HG02678 (cell line): ENCODE measurements around the gene DDX49.
"Not testable (repeated sequence)": the region's sequence is repeated elsewhere in the genome, so short reads cannot be mapped to it uniquely, and the experiment has no call there.

Experiments used
- ATAC-seq: cut with Tn5 transposase; IDR thresholded peaks from one replicate; pipeline ENCODE4 v1.9.1; 2021; ENCODE audit warnings: mild to moderate bottlenecking, moderate library complexity; ENCODE audit not compliant: unreplicated experiment

DDX49 gene

DNA sequence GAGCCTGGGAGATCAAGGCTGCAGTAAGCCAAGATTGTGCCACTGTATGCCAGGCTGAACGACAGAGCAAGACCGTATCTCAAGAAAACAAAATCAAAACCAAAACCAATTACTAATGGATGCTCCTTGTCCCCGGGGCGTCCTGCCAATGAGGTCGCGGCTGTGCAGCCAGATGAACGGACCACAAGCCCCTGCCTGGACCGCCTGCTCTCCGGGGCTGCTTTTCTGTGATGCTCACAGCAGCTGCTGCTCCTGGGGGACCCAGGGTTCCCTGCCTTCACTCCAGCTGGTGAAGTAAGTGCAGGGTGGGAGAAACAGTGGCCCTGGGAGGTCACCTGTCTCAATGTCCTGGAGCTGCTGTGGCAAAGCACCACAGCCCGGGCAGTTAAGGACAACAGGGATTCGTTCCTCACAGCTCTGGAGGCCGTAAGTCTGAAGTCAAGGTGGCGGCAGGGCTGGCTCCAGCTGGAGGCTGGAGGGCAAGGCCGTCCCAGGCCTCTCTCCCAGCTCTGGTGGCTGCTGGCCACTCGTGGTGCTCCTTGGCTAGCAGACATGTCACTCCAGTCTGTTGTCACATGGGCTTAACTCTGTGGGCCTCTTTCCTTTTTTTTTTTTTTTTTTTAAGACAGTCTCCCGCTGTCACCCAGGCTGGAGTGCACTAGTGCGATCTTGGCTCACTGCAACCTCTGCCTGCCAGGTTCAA is 10.4 kb upstream of the DDX49 start:
- ATAC-seq: no peak

DNA sequence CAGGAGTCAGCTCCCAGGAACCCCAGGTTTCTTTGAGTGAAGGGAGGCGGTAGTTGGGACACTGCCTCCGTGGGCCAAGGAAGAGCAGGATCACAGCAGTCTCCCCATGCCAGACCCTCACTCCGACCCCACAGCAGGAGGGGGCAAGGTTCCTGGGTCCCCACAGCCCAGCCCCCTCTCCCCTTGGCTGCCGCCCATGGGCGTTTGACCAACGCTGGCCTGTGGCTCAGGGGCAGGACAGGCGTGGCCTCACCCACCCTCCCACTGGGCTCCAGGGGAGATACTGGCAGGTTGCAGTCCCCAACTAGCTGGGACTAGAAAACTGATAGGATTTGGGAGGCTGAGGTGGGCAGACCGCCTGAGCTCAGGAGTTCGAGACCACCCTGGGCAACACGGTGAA is 9.5 kb upstream of the DDX49 start:
- no peak for ATAC-seq

DNA sequence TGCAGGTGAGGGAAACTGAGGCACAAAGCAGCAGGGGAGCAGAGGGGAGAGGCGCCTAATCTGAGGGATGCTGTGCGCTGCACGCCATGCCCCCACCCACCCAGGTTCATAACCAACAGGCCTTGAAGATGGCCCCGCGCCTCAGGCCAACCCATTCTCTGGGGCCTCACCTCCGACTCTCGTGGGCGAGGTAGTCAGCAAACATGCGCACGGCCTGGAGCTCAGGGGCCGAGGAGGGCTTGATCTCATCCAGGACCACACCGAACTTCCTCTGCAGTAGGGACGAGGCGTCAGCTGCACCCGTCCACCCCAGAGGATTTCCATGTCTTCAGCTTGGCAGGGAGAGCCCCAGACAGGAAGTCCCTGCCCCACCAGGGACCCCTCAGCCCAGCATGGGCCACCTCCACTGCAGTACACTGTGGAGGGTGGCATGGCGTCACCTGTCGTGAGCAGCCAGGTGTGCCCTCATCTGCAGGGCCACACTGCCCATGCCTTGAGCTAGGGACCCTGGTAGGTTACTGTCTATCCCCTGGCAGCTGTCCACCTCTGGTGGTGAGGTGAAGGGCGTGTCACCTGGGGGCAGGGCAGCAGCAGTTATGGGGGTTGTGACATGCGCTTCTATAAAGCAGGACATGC is 8.6 kb upstream of the DDX49 start:
- no peak for ATAC-seq

DNA sequence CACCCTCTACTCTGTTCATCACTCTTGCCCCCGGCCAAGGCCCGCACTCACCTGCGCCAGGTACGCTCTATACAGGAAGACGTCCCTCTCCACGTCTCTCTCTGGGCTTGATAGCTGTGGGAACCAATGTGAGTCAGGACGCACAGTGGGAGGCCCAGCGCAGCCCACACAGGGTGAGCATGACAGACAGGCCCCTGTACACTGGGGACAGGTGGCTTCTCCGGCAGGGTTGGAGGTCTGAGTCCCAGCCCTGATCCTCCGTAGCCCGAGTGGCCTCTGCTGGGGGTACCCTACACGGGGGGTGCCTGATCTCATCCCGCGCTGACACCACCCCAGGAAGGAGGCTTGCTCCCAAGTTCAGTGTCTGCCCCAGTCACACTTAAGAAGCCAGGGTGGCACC is 6.6 kb upstream of the DDX49 start:
- no peak for ATAC-seq

DNA sequence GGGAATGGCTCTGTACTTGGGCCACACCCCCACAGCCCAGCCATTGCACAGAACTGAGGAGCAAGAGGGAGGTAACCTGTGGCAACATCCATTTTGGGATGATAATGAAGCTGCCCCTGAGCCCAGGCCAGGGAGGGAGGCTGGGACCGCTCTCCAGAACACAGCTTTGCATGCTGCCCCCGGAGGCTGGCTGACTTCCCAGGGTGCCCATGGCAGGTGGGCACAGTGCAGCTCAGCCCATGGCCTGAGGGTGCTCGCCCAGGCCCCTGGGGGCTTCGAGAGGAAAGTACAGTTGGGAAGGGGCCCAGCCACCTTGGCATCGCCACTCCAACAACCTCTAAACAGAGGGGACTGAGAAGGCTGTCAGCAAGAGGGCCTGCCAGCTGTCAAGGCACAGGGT is 6.0 kb upstream of the DDX49 start:
- ATAC-seq: no peak

DNA sequence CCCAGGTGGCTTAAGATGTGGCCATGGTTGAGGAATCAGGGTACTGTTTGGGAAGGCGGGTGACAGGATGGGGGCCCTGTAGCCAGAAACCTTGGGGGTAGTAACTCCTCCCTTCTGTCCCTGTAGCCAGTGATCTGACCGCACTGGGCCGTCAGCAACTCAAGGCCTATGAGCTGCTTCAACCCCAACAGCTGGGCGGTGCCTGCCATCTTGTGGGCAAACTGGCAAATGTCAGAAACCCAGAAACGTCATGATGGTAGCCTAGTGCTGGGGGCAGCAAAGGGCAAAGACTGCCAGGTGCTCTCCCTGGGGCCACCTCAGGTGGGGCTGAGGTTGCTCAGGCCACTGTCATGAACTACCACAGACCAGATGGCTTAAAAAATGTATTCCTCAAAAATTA is 3.9 kb upstream of the DDX49 start:
- no peak for ATAC-seq

DNA sequence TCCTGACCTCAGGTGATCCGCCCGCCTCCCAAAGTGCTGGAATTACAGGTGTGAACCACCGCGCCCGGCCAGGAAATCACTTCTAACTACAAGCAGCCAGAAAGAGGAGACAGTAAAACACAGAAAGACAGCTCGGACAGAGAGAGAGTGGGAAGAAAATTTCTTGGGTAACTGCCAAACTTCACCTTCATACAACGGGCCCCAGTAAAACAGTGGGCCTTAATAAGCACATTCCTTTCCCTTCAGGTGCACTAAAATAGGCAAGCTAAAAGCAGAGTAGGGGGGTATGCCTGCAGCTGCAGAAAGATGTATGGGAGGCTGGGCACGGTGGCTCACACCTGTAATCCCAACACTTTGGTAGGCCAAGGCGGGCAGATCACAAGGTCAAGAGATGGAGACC is 1.9 kb upstream of the DDX49 start:
- ATAC-seq: not testable (repeated sequence)

DNA sequence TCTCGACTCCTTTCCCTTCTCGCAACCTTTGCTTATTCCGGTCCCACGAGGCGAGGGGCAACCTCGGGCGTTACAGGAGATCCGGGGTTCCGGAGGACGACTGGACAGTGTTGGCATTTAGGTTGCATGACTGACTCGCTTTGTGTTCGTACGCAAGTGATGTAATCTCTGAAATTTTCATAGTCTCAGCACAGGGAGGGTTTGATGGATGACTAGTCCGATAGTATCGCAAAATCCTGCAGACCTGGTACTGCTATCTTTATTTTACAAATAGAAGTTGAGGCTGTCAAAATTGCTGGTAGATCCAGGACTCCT is 342 bp downstream of the DDX49 start:
- no peak for ATAC-seq

DNA sequence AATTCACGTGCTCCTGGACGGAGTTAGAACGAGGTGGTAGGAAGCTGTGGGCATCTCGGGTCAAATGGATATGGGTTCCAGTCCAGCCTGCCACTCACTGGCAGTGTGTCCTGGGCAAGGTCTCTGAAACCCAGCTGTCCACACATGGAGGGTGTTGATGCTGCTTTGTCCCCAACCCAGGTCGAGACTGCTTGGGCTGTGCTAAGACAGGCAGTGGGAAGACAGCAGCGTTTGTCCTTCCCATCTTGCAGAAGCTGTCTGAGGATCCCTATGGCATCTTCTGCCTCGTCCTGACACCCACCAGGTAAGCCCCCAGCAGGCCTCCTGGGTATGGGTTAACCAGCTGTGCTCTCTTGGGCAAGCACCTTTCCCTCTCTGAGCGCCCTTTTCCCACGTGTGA is 885 bp downstream of the DDX49 start:
- ATAC-seq: no peak

DNA sequence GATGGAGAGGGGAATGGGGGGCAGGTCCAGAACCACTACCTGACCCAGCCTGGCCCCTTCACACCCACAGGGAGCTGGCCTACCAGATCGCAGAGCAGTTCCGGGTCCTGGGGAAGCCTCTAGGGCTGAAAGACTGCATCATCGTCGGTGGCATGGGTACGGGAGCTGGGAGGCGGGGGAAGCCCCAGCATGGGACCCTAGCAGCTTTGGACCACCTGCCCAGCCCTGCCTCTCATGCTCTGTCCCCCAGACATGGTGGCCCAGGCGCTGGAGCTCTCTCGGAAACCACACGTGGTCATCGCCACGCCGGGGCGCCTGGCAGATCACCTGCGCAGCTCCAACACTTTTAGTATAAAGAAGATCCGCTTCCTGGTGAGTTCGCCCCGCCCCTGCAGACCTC is 2.1 kb downstream of the DDX49 start:
- ATAC-seq: no peak

DNA sequence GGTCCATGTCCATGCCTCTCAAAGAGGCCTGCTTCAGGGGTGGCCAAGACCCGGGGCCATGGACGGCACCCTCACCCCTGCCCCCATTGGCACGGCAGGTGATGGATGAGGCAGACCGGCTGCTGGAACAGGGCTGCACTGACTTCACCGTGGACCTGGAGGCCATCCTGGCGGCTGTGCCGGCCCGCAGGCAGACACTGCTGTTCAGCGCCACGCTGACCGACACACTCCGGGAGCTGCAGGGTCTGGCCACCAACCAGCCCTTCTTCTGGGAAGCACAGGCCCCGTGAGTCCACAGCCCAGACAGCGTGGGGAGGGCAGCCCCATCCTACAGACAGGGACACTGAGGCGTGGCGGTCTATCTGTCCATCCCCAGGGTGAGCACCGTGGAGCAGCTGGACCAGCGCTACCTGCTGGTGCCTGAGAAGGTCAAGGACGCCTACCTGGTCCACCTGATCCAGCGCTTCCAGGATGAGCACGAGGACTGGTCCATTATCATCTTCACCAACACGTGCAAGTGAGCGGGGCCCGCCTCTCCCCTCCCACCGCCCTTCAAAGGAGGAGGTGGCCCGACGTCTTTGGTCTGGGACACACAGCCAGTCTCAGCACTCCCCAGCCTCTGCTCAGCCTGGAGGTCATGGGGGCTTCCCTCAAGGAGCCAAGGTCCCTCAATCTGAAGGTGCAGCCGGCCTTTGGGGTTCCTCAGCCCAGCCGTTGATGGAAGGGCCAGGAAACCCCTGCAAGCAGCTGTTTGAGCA is 2.9 kb downstream of the DDX49 start:
- no peak for ATAC-seq

DNA sequence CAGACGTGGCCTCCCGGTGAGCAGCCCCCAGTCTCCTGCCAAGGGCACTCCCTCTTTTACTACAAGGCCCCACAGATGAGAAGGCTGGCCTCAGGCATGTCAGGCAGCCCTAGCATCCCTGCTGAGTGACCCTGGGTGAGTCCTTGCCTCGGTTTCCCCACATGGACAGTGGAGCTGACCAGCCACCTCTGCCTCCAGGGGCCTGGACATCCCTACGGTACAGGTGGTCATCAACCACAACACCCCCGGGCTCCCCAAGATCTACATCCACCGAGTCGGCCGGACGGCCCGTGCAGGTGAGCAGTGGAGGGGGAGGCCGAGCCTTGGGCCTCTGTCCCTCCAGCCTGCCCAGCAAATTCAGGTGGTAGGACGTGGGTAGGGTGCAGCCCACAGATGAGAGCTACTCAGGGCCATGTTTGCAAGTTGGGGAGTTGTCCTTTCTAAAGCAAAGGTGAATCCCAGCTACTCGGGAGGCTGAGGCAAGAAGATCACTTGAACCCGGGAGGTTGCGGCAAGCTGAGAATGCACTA is 5.2 kb downstream of the DDX49 start:
- no peak for ATAC-seq

DNA sequence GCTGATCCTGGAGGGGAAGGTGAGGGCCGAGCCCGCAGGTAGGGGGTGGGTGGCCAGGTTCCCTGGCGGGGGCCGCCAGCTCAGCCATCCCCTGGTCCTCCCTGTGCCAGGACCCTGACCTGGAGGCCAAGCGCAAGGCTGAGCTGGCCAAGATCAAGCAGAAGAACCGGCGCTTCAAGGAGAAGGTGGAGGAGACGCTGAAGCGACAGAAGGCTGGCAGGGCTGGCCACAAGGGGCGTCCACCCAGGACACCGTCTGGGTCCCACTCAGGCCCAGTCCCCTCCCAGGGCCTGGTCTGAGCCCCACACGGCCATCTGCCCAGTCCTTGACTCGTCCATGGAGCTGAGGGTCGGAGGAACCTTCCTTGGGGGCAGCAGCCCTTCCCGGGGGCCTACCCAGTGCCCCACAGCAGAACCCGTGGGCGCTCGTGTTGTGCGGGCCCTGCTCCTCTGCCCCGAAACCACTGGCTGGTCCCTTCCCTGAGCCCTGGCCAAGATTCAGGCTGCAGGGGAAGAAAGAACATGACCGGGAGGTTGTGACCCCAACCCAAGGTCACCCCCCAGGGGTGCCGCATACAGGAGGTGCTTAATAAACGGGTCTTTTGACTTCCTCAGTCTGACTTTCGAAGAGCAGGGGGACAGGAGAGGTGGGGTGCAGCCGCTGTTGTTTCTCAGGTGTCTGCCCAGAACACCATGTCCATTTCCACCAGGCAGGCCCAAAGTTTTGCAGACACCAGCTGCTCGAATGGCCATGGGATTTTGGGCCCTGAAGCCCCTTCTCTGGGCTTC is 8.7 kb downstream of the DDX49 start:
- ATAC-seq: no peak

DNA sequence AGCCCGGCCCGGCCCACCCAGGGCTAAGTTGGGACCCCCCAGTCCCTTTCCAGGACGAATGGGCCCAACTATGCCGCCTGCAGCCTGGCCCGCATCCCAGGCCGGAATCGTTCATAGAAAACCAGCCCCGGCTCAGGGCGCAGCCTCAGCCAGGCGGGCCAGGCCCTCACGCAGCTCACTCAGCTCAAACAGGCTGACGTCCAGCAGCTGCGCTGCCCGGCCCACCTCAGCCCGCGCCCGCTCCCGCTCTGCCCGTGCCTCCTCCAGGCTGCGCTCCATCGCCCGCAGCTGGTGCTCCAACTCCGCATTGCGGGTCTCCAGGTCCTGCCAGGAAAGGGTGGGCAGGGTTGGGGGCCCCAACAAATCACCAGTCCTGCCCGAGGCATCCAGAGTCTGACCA is 9.8 kb downstream of the DDX49 start:
- ATAC-seq: no peak

DNA sequence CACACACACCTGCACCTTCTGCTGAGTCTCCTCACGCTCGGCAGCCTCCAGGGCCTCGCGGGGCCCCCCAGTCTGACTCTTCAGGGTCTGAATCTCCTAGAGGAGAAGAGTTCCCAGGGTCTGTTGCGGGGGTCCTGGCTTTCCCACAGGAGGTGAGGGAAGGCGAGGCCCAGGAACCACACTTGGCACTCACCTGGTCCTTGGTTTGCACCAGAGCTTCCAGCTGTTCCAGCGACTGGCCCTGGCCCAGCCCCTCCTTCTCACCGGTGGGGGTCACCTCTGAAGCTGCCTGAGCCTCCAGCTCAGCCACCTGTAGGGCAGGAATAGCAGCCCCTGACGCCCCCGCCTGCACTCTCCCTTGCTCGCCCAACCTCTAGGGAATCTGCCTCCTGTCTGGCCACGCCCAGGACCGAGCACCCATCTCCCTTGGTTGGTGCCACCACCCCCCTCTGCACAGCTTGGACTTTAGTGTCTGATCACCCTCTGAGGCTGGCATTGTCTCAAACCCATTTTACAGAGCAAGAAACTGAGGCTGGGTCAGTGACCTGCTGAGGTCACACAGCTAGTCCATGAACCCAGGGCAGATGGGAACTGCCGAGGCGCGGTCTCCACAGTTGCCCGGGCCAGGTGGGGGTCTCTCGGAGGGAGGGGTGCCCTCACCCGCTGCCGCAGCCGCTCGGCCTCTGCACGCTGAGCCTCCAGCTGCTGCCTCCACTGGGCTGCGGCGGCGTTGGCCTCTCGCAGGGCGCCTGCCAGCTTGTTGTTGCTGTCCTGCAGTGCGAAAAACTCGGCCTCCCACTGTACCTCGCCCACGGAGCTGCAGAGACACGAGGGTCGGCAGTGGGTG is 12.0 kb downstream of the DDX49 start:
- no peak for ATAC-seq

DNA sequence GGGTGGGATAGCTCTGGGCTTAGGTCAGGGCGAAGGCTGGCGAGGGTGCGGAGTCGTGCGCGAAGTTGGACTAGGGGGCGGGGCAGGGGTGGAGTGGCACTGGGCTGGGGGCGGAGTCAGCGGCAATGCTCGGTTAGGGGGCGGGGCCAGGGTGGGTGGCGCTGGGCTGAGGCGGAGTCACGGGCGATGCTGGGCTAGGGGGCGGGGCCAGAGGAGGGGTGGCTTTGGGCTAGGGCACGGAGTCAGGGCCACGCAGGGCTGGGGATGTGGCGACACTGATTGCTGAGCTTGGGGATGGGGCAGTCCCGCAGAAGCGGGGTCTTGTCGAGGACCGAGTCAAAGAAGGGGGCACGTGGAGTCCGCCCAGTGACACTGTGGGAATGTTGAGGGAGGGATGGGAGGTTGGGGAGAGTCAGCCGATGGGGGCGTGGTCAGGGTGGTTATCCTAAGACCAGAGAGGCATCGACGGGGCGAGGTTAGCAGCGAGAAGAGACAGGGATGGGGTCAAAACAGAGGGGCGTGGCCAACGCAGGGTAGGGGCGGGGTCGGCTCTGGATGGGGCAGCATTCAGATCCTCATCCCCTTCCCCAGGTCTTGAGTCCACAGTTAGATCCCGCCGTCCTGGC is 12.8 kb downstream of the DDX49 start:
- no peak for ATAC-seq

DNA sequence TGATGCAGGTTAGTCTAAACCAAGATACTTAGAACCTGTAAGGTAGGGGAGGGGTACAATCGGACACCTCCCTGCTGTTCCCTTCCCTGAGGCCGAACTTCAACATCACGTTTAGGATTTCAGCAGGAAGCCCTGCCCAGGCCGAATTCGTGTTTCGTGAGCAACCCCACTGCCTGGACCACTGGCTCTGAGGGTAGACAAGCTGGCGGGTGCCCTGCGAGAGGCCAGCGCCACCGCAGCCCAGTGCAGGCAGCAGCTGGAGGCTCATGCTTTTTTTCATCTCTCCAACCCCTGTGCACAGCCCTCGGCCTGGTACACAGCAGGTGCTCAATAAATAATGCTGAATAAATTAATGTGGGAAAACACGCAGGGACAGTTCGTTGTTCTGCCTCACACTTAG is 13.8 kb downstream of the DDX49 start:
- no peak for ATAC-seq

DNA sequence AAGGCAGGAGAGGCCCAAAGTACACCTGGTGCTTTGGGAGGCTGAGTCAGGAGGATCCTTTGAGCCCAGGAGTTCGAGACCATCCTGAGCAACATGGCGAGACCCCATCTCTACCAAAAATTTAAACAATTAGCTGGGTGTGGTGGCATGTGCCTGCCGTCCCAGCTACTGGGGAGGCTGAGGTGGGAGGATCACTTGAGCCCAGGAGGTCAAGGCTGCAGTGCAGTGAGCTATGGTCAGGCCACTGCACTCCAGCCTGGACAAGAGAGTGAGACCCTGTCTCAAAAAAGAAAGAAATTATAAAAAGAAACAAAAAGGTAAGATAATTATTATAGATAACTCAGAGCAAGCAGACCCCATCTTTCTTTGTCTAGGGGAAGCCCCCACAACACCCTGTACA is 19.6 kb downstream of the DDX49 start:
- no peak for ATAC-seq

DNA sequence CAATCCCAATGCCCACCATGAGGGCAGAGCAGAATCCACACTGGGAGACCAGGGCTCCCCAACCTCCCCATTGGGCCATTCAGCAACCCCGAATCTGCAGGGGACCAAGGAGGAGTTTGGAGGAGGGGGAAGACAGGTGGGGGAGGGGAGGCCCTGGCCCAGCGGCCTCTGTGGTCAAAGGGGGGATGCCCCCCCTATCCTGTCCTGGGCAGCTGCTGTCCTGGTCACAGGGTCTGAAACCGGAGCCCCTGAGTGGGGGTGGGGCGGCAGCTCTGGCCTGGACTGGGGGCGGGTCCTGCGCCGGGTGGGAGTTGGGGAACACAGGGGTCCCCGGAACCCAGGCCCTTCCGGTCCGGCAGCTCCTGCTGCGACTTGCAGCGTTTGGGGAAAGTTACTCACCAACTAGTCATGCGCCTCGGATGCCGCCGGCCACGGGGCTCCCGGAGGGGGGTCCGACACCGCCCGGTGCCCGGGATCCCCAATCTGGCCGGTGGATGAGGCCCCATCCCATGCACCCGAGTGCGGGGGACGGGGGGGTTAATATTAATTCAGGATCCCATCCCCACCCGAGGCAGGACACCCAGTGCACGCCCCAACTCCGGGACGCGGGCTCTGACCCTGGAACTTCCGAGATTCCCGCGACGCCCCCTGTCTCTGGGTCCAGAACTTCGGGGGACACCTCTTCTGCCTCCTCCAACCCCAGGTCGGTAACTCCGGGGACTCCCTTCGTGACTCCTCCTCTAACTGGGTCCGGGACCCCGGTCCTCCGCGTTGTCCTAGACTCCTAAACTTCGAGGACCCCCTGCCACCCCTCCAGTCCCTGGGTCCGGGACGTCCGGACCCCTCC is 20.6 kb downstream of the DDX49 start:
- no peak for ATAC-seq
